ENCODE results near the gene TSPAN9. TPM values are rescaled to one million over a fixed set of nuclear protein-coding genes. Genes with fewer than 3 reads are reported as not detected.

Gene TSPAN9
- total RNA-seq, 1 donor from 2014 or later = 81.2 TPM

- Histone ChIP-seq H3K27me3 (no peaks in the 10 kb centered on the region), H3K4me1 (peaks cover 21% of the 10 kb centered on the region), H3K4me3 (no peak overlapping the region), H3K36me3 (no peaks in the 10 kb centered on the region), H3K27ac (no peak overlapping the region), H3K9me3 (no peaks in the 10 kb centered on the region)
- no peak for ATAC-seq
- intact Hi-C loops (cut with DNase I) = no loop called here
- TF ChIP-seq CTCF (IDR thresholded peaks at IDR 0.05) = no peak
- DNase-seq = no peak
Observed at GRCh38 chr12:3251691-3252090, 174.5 kb downstream of the TSPAN9 start.

GRCh38 chr12:3252450-3252891, 175.3 kb downstream of the TSPAN9 start:
- DNase-seq (no peak), ATAC-seq (peak; percentile 32)
- H3K27me3 ChIP-seq = no peaks in the 10 kb centered on the region
- H3K36me3 ChIP-seq = no peaks in the 10 kb centered on the region
- intact Hi-C loops (cut with DNase I) = no loop called here
- no peak overlapping the region for H3K27ac ChIP-seq
- H3K9me3 ChIP-seq = no peaks in the 10 kb centered on the region
- no peak for TF ChIP-seq CTCF (IDR thresholded peaks at IDR 0.05)
- H3K4me1 ChIP-seq = peaks cover 19% of the 10 kb centered on the region
- H3K4me3 ChIP-seq = no peak overlapping the region

- no peaks in the 10 kb centered on the region for H3K9me3 ChIP-seq
Observed at GRCh38 chr12:3253682-3254275, 176.6 kb downstream of the TSPAN9 start.

GRCh38 chr12:3255057-3255456, 177.9 kb downstream of the TSPAN9 start:
- H3K27ac ChIP-seq = no peak overlapping the region
- no peak for TF ChIP-seq CTCF (IDR thresholded peaks at IDR 0.05)

More at GRCh38 chr12:3253682-3254275, 176.6 kb downstream of the TSPAN9 start:
- Histone ChIP-seq H3K36me3 (no peaks in the 10 kb centered on the region), H3K4me1 (peaks cover 19% of the 10 kb centered on the region), H3K27ac (no peak overlapping the region), H3K4me3 (no peak overlapping the region), H3K27me3 (no peaks in the 10 kb centered on the region)
- TF ChIP-seq CTCF (IDR thresholded peaks at IDR 0.05) = no peak
- intact Hi-C loops (cut with DNase I) = no loop called here
- no peak for ATAC-seq
- DNase-seq = no peak

GRCh38 chr12:3256103-3256631, 179.0 kb downstream of the TSPAN9 start:
- Histone ChIP-seq H3K27me3 (no peaks in the 10 kb centered on the region), H3K4me1 (peaks cover 12% of the 10 kb centered on the region), H3K36me3 (no peaks in the 10 kb centered on the region), H3K9me3 (no peaks in the 10 kb centered on the region), H3K4me3 (no peak overlapping the region), H3K27ac (no peak overlapping the region)
- intact Hi-C loops (cut with DNase I) = no loop called here
- DNase-seq (no peak), ATAC-seq (no peak)
- no peak for TF ChIP-seq CTCF (IDR thresholded peaks at IDR 0.05)

More at GRCh38 chr12:3255057-3255456, 177.9 kb downstream of the TSPAN9 start:
- no peaks in the 10 kb centered on the region for H3K27me3 ChIP-seq
- H3K4me3 ChIP-seq = no peak overlapping the region
- H3K9me3 ChIP-seq = no peaks in the 10 kb centered on the region
- no peak for DNase-seq
- intact Hi-C loops (cut with DNase I) = no loop called here
- H3K4me1 ChIP-seq = peaks cover 12% of the 10 kb centered on the region
- no peaks in the 10 kb centered on the region for H3K36me3 ChIP-seq
- ATAC-seq = no peak

Data from upper lobe of right lung (tissue), 1 donor.